HTR-8/SVneo (cell line): ENCODE data around the gene ACSF3.

ENCODE experiments used
- DNase-seq: peaks from one replicate; pipeline ENCODE4 v3.0.0; 2011; ENCODE audit warnings: low spot score, mixed read lengths; ENCODE audit not compliant: insufficient read length
- FAIRE-seq: peaks from 2 replicates; lab custom pipeline; 2011; peaks lifted over from hg19 to GRCh38; lab: Jason Lieb, UNC

Gene ACSF3

GRCh38 chr16:89093602-89094251, at the start of gene ACSF3:
ACSF3 (plus strand) TSS chr16:89093852; CDS start chr16:89100682, 6,830 bp downstream.
- no peak for FAIRE-seq

GRCh38 chr16:89044418-89045180, 49.1 kb upstream of the ACSF3 start:
- FAIRE-seq (no peak), DNase-seq (no peak)

More at GRCh38 chr16:89093602-89094251, at the start of gene ACSF3:
- DNase-seq, result peak; percentile 61

GRCh38 chr16:89045181-89045815, 48.4 kb upstream of the ACSF3 start:
- DNase-seq (no peak), FAIRE-seq (no peak)

GRCh38 chr16:89045881-89046280, 47.8 kb upstream of the ACSF3 start:
- DNase-seq, result no peak
- FAIRE-seq, result peak; percentile 94

GRCh38 chr16:89046491-89046890, 47.2 kb upstream of the ACSF3 start:
- no peak for FAIRE-seq
- no peak for DNase-seq

- FAIRE-seq, result no peak
Measured at GRCh38 chr16:89047331-89048089, 46.1 kb upstream of the ACSF3 start.

GRCh38 chr16:89048090-89048725, 45.4 kb upstream of the ACSF3 start:
- FAIRE-seq (no peak), DNase-seq (no peak)

More at GRCh38 chr16:89047331-89048089, 46.1 kb upstream of the ACSF3 start:
- DNase-seq, result no peak

GRCh38 chr16:89048871-89049422, 44.7 kb upstream of the ACSF3 start:
- no peak for FAIRE-seq

GRCh38 chr16:89049484-89050118, 44.1 kb upstream of the ACSF3 start:
- DNase-seq (no peak), FAIRE-seq (no peak)

More at GRCh38 chr16:89048871-89049422, 44.7 kb upstream of the ACSF3 start:
- no peak for DNase-seq

- no peak for DNase-seq
- FAIRE-seq, result no peak
Measured at GRCh38 chr16:89050119-89050867, 43.4 kb upstream of the ACSF3 start.

- FAIRE-seq (no peak), DNase-seq (no peak)
Measured at GRCh38 chr16:89050868-89051311, 42.8 kb upstream of the ACSF3 start.

- DNase-seq (no peak), FAIRE-seq (no peak)
Measured at GRCh38 chr16:89051521-89052166, 42.0 kb upstream of the ACSF3 start.

GRCh38 chr16:89052191-89052889, 41.3 kb upstream of the ACSF3 start:
- FAIRE-seq (no peak), DNase-seq (no peak)

- DNase-seq, result no peak
Measured at GRCh38 chr16:89052890-89053724, 40.5 kb upstream of the ACSF3 start.

GRCh38 chr16:89053725-89054029, 40.0 kb upstream of the ACSF3 start:
- FAIRE-seq (no peak), DNase-seq (no peak)

More at GRCh38 chr16:89052890-89053724, 40.5 kb upstream of the ACSF3 start:
- no peak for FAIRE-seq

- no peak for DNase-seq
- FAIRE-seq, result no peak
Measured at GRCh38 chr16:89054261-89054661, 39.4 kb upstream of the ACSF3 start.

GRCh38 chr16:89054714-89055113, 38.9 kb upstream of the ACSF3 start:
- FAIRE-seq (no peak), DNase-seq (no peak)
